PFSK-1 (cell line): Measurements from ENCODE around the gene GPR55.

ENCODE experiments used
- FOXP2 ChIP-seq: optimal IDR thresholded peaks from 2 replicates; pipeline ENCODE3; 2011; ENCODE audit warnings: borderline replicate concordance, control low read depth, inconsistent platforms; ENCODE audit not compliant: insufficient read depth; ENCODE audit errors: extremely low read length, extremely low read depth
- POLR2AphosphoS5 ChIP-seq: IDR thresholded peaks from 2 replicates; pipeline ENCODE4 v1.6.1; 2012; ENCODE audit warnings: low read depth, mild to moderate bottlenecking, control low read depth, low read length, moderate library complexity
- REST ChIP-seq, 2 experiments: IDR thresholded peaks; 2 replicates each; pipeline versions ENCODE4 v1.6.1 to v1.8.0; 2011 to 2012; ENCODE audit warnings: low read depth in 2 of 2, low read length in 2 of 2, control low read depth in 1 of 2, inconsistent platforms in 1 of 2, mild to moderate bottlenecking in 1 of 2, moderate library complexity in 1 of 2; ENCODE audit not compliant: insufficient read depth in 1 of 2
- SIN3A ChIP-seq: IDR thresholded peaks from 2 replicates; pipeline ENCODE4 v1.6.1; 2012; ENCODE audit warnings: mild to moderate bottlenecking, low read length, moderate library complexity, borderline replicate concordance; ENCODE audit not compliant: insufficient read depth
- TAF1 ChIP-seq: IDR thresholded peaks from 2 replicates; pipeline ENCODE4 v1.6.1; 2012; ENCODE audit warnings: low read length, control low read depth, borderline replicate concordance; ENCODE audit not compliant: insufficient read depth

Gene GPR55

GRCh38 chr2:230934231-230935129 is 9.4 kb upstream of the GPR55 start:
- no peak for TF ChIP-seq POLR2AphosphoS5
- TF ChIP-seq FOXP2 = no peak
- no peak for TF ChIP-seq REST (IDR thresholded peaks at IDR 0.05; ENCODE audit: insufficient read depth in 1 of 2, low read depth in 2 of 2, low read length in 2 of 2)
- no peak for TF ChIP-seq TAF1
- no peak for TF ChIP-seq SIN3A

GRCh38 chr2:230933521-230934180 is 8.6 kb upstream of the GPR55 start:
- TF ChIP-seq TAF1 = no peak
- no peak for TF ChIP-seq REST (IDR thresholded peaks at IDR 0.05; ENCODE audit: insufficient read depth in 1 of 2, low read depth in 2 of 2, low read length in 2 of 2)
- no peak for TF ChIP-seq FOXP2
- TF ChIP-seq POLR2AphosphoS5 = no peak
- no peak for TF ChIP-seq SIN3A

- TF ChIP-seq FOXP2 (no peak), POLR2AphosphoS5 (no peak), SIN3A (no peak), TAF1 (no peak), REST (IDR thresholded peaks at IDR 0.05; ENCODE audit: insufficient read depth in 1 of 2, low read depth in 2 of 2, low read length in 2 of 2) (no peak)
These were observed 7.8 kb upstream of the GPR55 start for GRCh38 chr2:230932556-230933511.

- TF ChIP-seq TAF1 (no peak), FOXP2 (no peak), POLR2AphosphoS5 (no peak), SIN3A (no peak), REST (IDR thresholded peaks at IDR 0.05; ENCODE audit: insufficient read depth in 1 of 2, low read depth in 2 of 2, low read length in 2 of 2) (no peak)
These were observed 6.7 kb upstream of the GPR55 start for GRCh38 chr2:230931556-230932231.
